Measurements from ENCODE around the gene PRPF38B.

The PRPF38B gene

GRCh38 chr1:108717774-108718316 is 25.7 kb downstream of the PRPF38B start:
- H3K27ac ChIP-seq (ENCODE audit: low read depth, low read length) = no peak overlapping the region
- no peak overlapping the region for H3K9ac ChIP-seq (ENCODE audit: low read depth in 1 of 2, low read length in 2 of 2)

GRCh38 chr1:108718927-108719655 is 27.0 kb downstream of the PRPF38B start:
- no peaks in the 10 kb centered on the region for H3K9me3 ChIP-seq (ENCODE audit: control insufficient read depth in 1 of 2, low read length in 2 of 2)
- no peaks in the 10 kb centered on the region for H3K27me3 ChIP-seq (ENCODE audit: control insufficient read depth in 1 of 2, insufficient read depth in 2 of 2, low read length in 2 of 2)
- no peaks in the 10 kb centered on the region for H3K36me3 ChIP-seq (ENCODE audit: control insufficient read depth in 1 of 2, insufficient read depth in 2 of 2, low read length in 2 of 2)
- no peak overlapping the region for H3K27ac ChIP-seq (ENCODE audit: low read depth, low read length)
- H3K4me1 ChIP-seq (ENCODE audit: control insufficient read depth in 1 of 2, insufficient read depth in 2 of 2, low read length in 2 of 2) = no peaks in the 10 kb centered on the region
- H3K9ac ChIP-seq (ENCODE audit: low read depth in 1 of 2, low read length in 2 of 2) = no peak overlapping the region
- no peak overlapping the region for H3K4me3 ChIP-seq (ENCODE audit: low read depth in 1 of 2, low read length in 2 of 2)

More at GRCh38 chr1:108717774-108718316, 25.7 kb downstream of the PRPF38B start:
- no peaks in the 10 kb centered on the region for H3K27me3 ChIP-seq (ENCODE audit: control insufficient read depth in 1 of 2, insufficient read depth in 2 of 2, low read length in 2 of 2)
- H3K9me3 ChIP-seq (ENCODE audit: control insufficient read depth in 1 of 2, low read length in 2 of 2) = no peaks in the 10 kb centered on the region
- no peaks in the 10 kb centered on the region for H3K4me1 ChIP-seq (ENCODE audit: control insufficient read depth in 1 of 2, insufficient read depth in 2 of 2, low read length in 2 of 2)
- H3K4me3 ChIP-seq (ENCODE audit: low read depth in 1 of 2, low read length in 2 of 2) = no peak overlapping the region
- no peaks in the 10 kb centered on the region for H3K36me3 ChIP-seq (ENCODE audit: control insufficient read depth in 1 of 2, insufficient read depth in 2 of 2, low read length in 2 of 2)

GRCh38 chr1:108719656-108720435 is 27.7 kb downstream of the PRPF38B start:
- no peak overlapping the region for H3K4me3 ChIP-seq (ENCODE audit: low read depth in 1 of 2, low read length in 2 of 2)
- no peak overlapping the region for H3K9ac ChIP-seq (ENCODE audit: low read depth in 1 of 2, low read length in 2 of 2)
- no peaks in the 10 kb centered on the region for H3K27me3 ChIP-seq (ENCODE audit: control insufficient read depth in 1 of 2, insufficient read depth in 2 of 2, low read length in 2 of 2)
- H3K36me3 ChIP-seq (ENCODE audit: control insufficient read depth in 1 of 2, insufficient read depth in 2 of 2, low read length in 2 of 2) = no peaks in the 10 kb centered on the region
- no peak overlapping the region for H3K27ac ChIP-seq (ENCODE audit: low read depth, low read length)
- H3K9me3 ChIP-seq (ENCODE audit: control insufficient read depth in 1 of 2, low read length in 2 of 2) = no peaks in the 10 kb centered on the region
- H3K4me1 ChIP-seq (ENCODE audit: control insufficient read depth in 1 of 2, insufficient read depth in 2 of 2, low read length in 2 of 2) = no peaks in the 10 kb centered on the region

GRCh38 chr1:108722292-108722691 is 30.2 kb downstream of the PRPF38B start:
- Histone ChIP-seq H3K36me3 (ENCODE audit: control insufficient read depth in 1 of 2, insufficient read depth in 2 of 2, low read length in 2 of 2) (no peaks in the 10 kb centered on the region), H3K9ac (ENCODE audit: low read depth in 1 of 2, low read length in 2 of 2) (no peak overlapping the region), H3K27ac (ENCODE audit: low read depth, low read length) (no peak overlapping the region), H3K4me1 (ENCODE audit: control insufficient read depth in 1 of 2, insufficient read depth in 2 of 2, low read length in 2 of 2) (peaks cover 0 to 3% of the 10 kb centered on the region in 2 donors), H3K4me3 (ENCODE audit: low read depth in 1 of 2, low read length in 2 of 2) (peak overlapping the region in 1 of 2 donors; percentile 10), H3K9me3 (ENCODE audit: control insufficient read depth in 1 of 2, low read length in 2 of 2) (no peaks in the 10 kb centered on the region), H3K27me3 (ENCODE audit: control insufficient read depth in 1 of 2, insufficient read depth in 2 of 2, low read length in 2 of 2) (no peaks in the 10 kb centered on the region)

- H3K4me1 ChIP-seq (ENCODE audit: control insufficient read depth in 1 of 2, insufficient read depth in 2 of 2, low read length in 2 of 2) = peaks cover 0 to 3% of the 10 kb centered on the region in 2 donors
- no peaks in the 10 kb centered on the region for H3K9me3 ChIP-seq (ENCODE audit: control insufficient read depth in 1 of 2, low read length in 2 of 2)
- no peak overlapping the region for H3K9ac ChIP-seq (ENCODE audit: low read depth in 1 of 2, low read length in 2 of 2)
- no peak overlapping the region for H3K27ac ChIP-seq (ENCODE audit: low read depth, low read length)
- no peak overlapping the region for H3K4me3 ChIP-seq (ENCODE audit: low read depth in 1 of 2, low read length in 2 of 2)
- H3K36me3 ChIP-seq (ENCODE audit: control insufficient read depth in 1 of 2, insufficient read depth in 2 of 2, low read length in 2 of 2) = no peaks in the 10 kb centered on the region
- H3K27me3 ChIP-seq (ENCODE audit: control insufficient read depth in 1 of 2, insufficient read depth in 2 of 2, low read length in 2 of 2) = no peaks in the 10 kb centered on the region
Measured at GRCh38 chr1:108725906-108726305, 33.8 kb downstream of the PRPF38B start.

- Histone ChIP-seq H3K9me3 (ENCODE audit: control insufficient read depth in 1 of 2, low read length in 2 of 2) (no peaks in the 10 kb centered on the region), H3K36me3 (ENCODE audit: control insufficient read depth in 1 of 2, insufficient read depth in 2 of 2, low read length in 2 of 2) (no peaks in the 10 kb centered on the region), H3K27ac (ENCODE audit: low read depth, low read length) (no peak overlapping the region), H3K9ac (ENCODE audit: low read depth in 1 of 2, low read length in 2 of 2) (no peak overlapping the region), H3K4me1 (ENCODE audit: control insufficient read depth in 1 of 2, insufficient read depth in 2 of 2, low read length in 2 of 2) (peaks cover 0 to 3% of the 10 kb centered on the region in 2 donors), H3K27me3 (ENCODE audit: control insufficient read depth in 1 of 2, insufficient read depth in 2 of 2, low read length in 2 of 2) (no peaks in the 10 kb centered on the region), H3K4me3 (ENCODE audit: low read depth in 1 of 2, low read length in 2 of 2) (no peak overlapping the region)
Measured at GRCh38 chr1:108728327-108728923, 36.3 kb downstream of the PRPF38B start.

GRCh38 chr1:108729481-108729880 is 37.4 kb downstream of the PRPF38B start:
- no peaks in the 10 kb centered on the region for H3K36me3 ChIP-seq (ENCODE audit: control insufficient read depth in 1 of 2, insufficient read depth in 2 of 2, low read length in 2 of 2)
- peaks cover 0 to 3% of the 10 kb centered on the region in 2 donors for H3K4me1 ChIP-seq (ENCODE audit: control insufficient read depth in 1 of 2, insufficient read depth in 2 of 2, low read length in 2 of 2)
- H3K4me3 ChIP-seq (ENCODE audit: low read depth in 1 of 2, low read length in 2 of 2) = no peak overlapping the region

GRCh38 chr1:108732398-108732797 is 40.3 kb downstream of the PRPF38B start:
- Histone ChIP-seq H3K9me3 (ENCODE audit: control insufficient read depth in 1 of 2, low read length in 2 of 2) (no peaks in the 10 kb centered on the region), H3K4me1 (ENCODE audit: control insufficient read depth in 1 of 2, insufficient read depth in 2 of 2, low read length in 2 of 2) (no peaks in the 10 kb centered on the region), H3K4me3 (ENCODE audit: low read depth in 1 of 2, low read length in 2 of 2) (no peak overlapping the region), H3K36me3 (ENCODE audit: control insufficient read depth in 1 of 2, insufficient read depth in 2 of 2, low read length in 2 of 2) (no peaks in the 10 kb centered on the region), H3K9ac (ENCODE audit: low read depth in 1 of 2, low read length in 2 of 2) (no peak overlapping the region), H3K27ac (ENCODE audit: low read depth, low read length) (no peak overlapping the region), H3K27me3 (ENCODE audit: control insufficient read depth in 1 of 2, insufficient read depth in 2 of 2, low read length in 2 of 2) (no peaks in the 10 kb centered on the region)

More at GRCh38 chr1:108729481-108729880, 37.4 kb downstream of the PRPF38B start:
- Histone ChIP-seq H3K9ac (ENCODE audit: low read depth in 1 of 2, low read length in 2 of 2) (no peak overlapping the region), H3K9me3 (ENCODE audit: control insufficient read depth in 1 of 2, low read length in 2 of 2) (no peaks in the 10 kb centered on the region), H3K27ac (ENCODE audit: low read depth, low read length) (no peak overlapping the region), H3K27me3 (ENCODE audit: control insufficient read depth in 1 of 2, insufficient read depth in 2 of 2, low read length in 2 of 2) (no peaks in the 10 kb centered on the region)

GRCh38 chr1:108734171-108734865 is 42.2 kb downstream of the PRPF38B start:
- no peaks in the 10 kb centered on the region for H3K4me1 ChIP-seq (ENCODE audit: control insufficient read depth in 1 of 2, insufficient read depth in 2 of 2, low read length in 2 of 2)
- no peak overlapping the region for H3K27ac ChIP-seq (ENCODE audit: low read depth, low read length)
- no peak overlapping the region for H3K4me3 ChIP-seq (ENCODE audit: low read depth in 1 of 2, low read length in 2 of 2)
- no peaks in the 10 kb centered on the region for H3K36me3 ChIP-seq (ENCODE audit: control insufficient read depth in 1 of 2, insufficient read depth in 2 of 2, low read length in 2 of 2)
- no peaks in the 10 kb centered on the region for H3K9me3 ChIP-seq (ENCODE audit: control insufficient read depth in 1 of 2, low read length in 2 of 2)
- no peaks in the 10 kb centered on the region for H3K27me3 ChIP-seq (ENCODE audit: control insufficient read depth in 1 of 2, insufficient read depth in 2 of 2, low read length in 2 of 2)
- no peak overlapping the region for H3K9ac ChIP-seq (ENCODE audit: low read depth in 1 of 2, low read length in 2 of 2)

All from duodenal mucosa (tissue), 2 donors.